Transverse colon (tissue), 4 donors: Measurements from ENCODE around the gene GPC1. TPM values are rescaled to one million over a fixed set of nuclear protein-coding genes. Genes with fewer than 3 reads are reported as not detected.

Experiments used
- DNase-seq: peaks from one replicate; pipeline ENCODE4 v3.0.0-alpha.2; 2019
- H3K27ac ChIP-seq, 4 donors: fragments of 200-600 bp; sonication (generic); 2 replicates each; pipeline ENCODE4 v1.5.1; 2016 to 2018; ENCODE audit warnings: inconsistent platforms in 4 of 4
- H3K27me3 ChIP-seq: fragments of 200-600 bp; sonication (generic); 2 replicates; pipeline ENCODE4 v1.5.1; 2017; ENCODE audit warnings: inconsistent platforms
- H3K36me3 ChIP-seq, 4 donors: fragments of 200-600 bp; sonication (generic); 2 replicates each; pipeline ENCODE4 v1.5.1; 2017 to 2019; ENCODE audit warnings: inconsistent platforms in 4 of 4
- H3K4me1 ChIP-seq, 4 donors: fragments of 200-600 bp; sonication (generic); 2 replicates each; pipeline ENCODE4 v1.5.1; 2017 to 2020; ENCODE audit warnings: inconsistent platforms in 4 of 4
- H3K4me3 ChIP-seq, 4 donors: fragments of 200-600 bp; sonication (generic); 1 replicate in 1 of 4; 2 replicates in 3 of 4; pipeline versions ENCODE4 v1.5.1 to v1.6.1; 2017 to 2019; ENCODE audit warnings: inconsistent platforms in 4 of 4
- H3K9me3 ChIP-seq, 2 donors: fragments of 200-600 bp; sonication (generic); 2 replicates each; pipeline ENCODE4 v1.5.1; 2017 to 2019; ENCODE audit warnings: inconsistent platforms in 2 of 2
- CTCF ChIP-seq, 5 experiments: fragments of 200-600 bp in 3 of 5; fragments of 450-650 bp in 2 of 5; sonication (generic) in 3 of 5; IDR thresholded peaks; 1 replicate in 2 of 5; 2 replicates in 3 of 5; pipeline ENCODE4 v1.5.1; 2016 to 2017; ENCODE audit warnings: antibody characterized with exemption in 5 of 5, inconsistent platforms in 3 of 5, mild to moderate bottlenecking in 2 of 5, moderate library complexity in 1 of 5
- EP300 ChIP-seq: sonication (generic); formaldehyde crosslinking; IDR thresholded peaks from one replicate; pipeline ENCODE4 v1.6.1; 2017; ENCODE audit warnings: antibody characterized with exemption, low read depth
- POLR2A ChIP-seq: fragments of 450-650 bp; IDR thresholded peaks from one replicate; pipeline ENCODE4 v1.6.1; 2016; ENCODE audit warnings: antibody characterized with exemption, mild to moderate bottlenecking, moderate library complexity
- POLR2AphosphoS5 ChIP-seq, 3 donors: sonication (generic); formaldehyde crosslinking; IDR thresholded peaks; one replicate each; pipeline ENCODE4 v1.6.1; 2016; ENCODE audit warnings: antibody characterized with exemption in 3 of 3
- WGBS, 2 donors: methylation state at CpG; one replicate each; pipeline ENCODE4 v1.1.5; 2018; ENCODE audit warnings: low coverage in 1 of 2; 5-methylcytosine and 5-hydroxymethylcytosine counted together
- in situ Hi-C, 4 donors: fragments of 200-750 bp; cut with MboI; loops; one replicate each; pipeline versions ENCODE4 v1.15.0 to v1.15.1; 2017; ENCODE audit warnings: low sequenced_read_pairs in 3 of 4, low pct_ligation_motif_present in 1 of 4, low pct_unique_long_range_greater_than_20kb in 1 of 4
- intact Hi-C: fragments of 100-400 bp; cut with DNase I; formaldehyde crosslinking; loops from one replicate; pipeline ENCODE4 v1.15.1; 2023; ENCODE audit warnings: low total_unique reads
- total RNA-seq, 4 donors: library from RNA; depleted of rRNA; stranded (reverse); fragments of >200 nt; gene quantifications; one replicate each; pipeline ENCODE4 v1.1.0, GENCODE V29; 2016

The GPC1 gene
- total RNA-seq, 4 donors from 2014 or later: 10.4 to 31.8 (median 18.0) TPM

- intact Hi-C loops: no loop called here
- Histone ChIP-seq H3K36me3 (no peaks in the 10 kb centered on the region), H3K4me3 (no peak overlapping the region), H3K27me3 (no peaks in the 10 kb centered on the region), H3K4me1 (no peaks in the 10 kb centered on the region), H3K27ac (no peak overlapping the region), H3K9me3 (no peaks in the 10 kb centered on the region)
- DNase-seq: no peak
- 62 to 100% methylated on average over 2 to 6 of the region's 6 CpGs for WGBS, 2 donors
- no peak for TF ChIP-seq CTCF (IDR thresholded peaks at IDR 0.05)
- no peak for TF ChIP-seq POLR2AphosphoS5 (IDR thresholded peaks at IDR 0.05)
- no peak for TF ChIP-seq EP300
- TF ChIP-seq POLR2A: no peak
- in situ Hi-C loops: loop anchor here in 1 of 4 donors (25.0 kb wide), 1 partner anchor 190 kb away; no protein-coding TSS in a partner anchor
These were observed 7.7 kb upstream of the GPC1 start for GRCh38 chr2:240427729-240428128.

GRCh38 chr2:240428245-240428644, 7.2 kb upstream of the GPC1 start:
- WGBS, 2 donors: 74 to 75% methylated on average over 5 of the region's 5 CpGs
- DNase-seq: no peak
- in situ Hi-C loops: loop anchor here in 1 of 4 donors (25.0 kb wide), 1 partner anchor 191 kb away; no protein-coding TSS in a partner anchor

GRCh38 chr2:240429341-240429871, 6.1 kb upstream of the GPC1 start:
- WGBS, 2 donors: 76% methylated on average over 10 of the region's 10 CpGs; no CpG with 5 or more reads in 1 of the 2 donors
- intact Hi-C loops: no loop called here
- no peak overlapping the region for H3K27ac ChIP-seq
- in situ Hi-C loops: loop anchor here in 1 of 4 donors (25.0 kb wide), 1 partner anchor 192 kb away; no protein-coding TSS in a partner anchor
- H3K36me3 ChIP-seq: no peaks in the 10 kb centered on the region
- TF ChIP-seq EP300 (no peak), POLR2A (no peak), CTCF (IDR thresholded peaks at IDR 0.05) (no peak), POLR2AphosphoS5 (IDR thresholded peaks at IDR 0.05) (no peak)
- H3K4me3 ChIP-seq: no peak overlapping the region
- H3K27me3 ChIP-seq: no peaks in the 10 kb centered on the region
- H3K4me1 ChIP-seq: peaks cover 0 to 7% (median 2%) of the 10 kb centered on the region in 4 donors
- no peaks in the 10 kb centered on the region for H3K9me3 ChIP-seq
- no peak for DNase-seq

More at GRCh38 chr2:240428245-240428644, 7.2 kb upstream of the GPC1 start:
- intact Hi-C loops: no loop called here
- H3K36me3 ChIP-seq: no peaks in the 10 kb centered on the region
- H3K27ac ChIP-seq: no peak overlapping the region
- TF ChIP-seq POLR2A (no peak), POLR2AphosphoS5 (IDR thresholded peaks at IDR 0.05) (no peak), CTCF (IDR thresholded peaks at IDR 0.05) (no peak), EP300 (no peak)
- H3K4me1 ChIP-seq: no peaks in the 10 kb centered on the region
- no peaks in the 10 kb centered on the region for H3K27me3 ChIP-seq
- no peak overlapping the region for H3K4me3 ChIP-seq
- H3K9me3 ChIP-seq: no peaks in the 10 kb centered on the region

- WGBS, 2 donors: 91% methylated on average over 14 of the region's 14 CpGs; no CpG with 5 or more reads in 1 of the 2 donors
- Histone ChIP-seq H3K9me3 (no peaks in the 10 kb centered on the region), H3K36me3 (no peaks in the 10 kb centered on the region), H3K27me3 (no peaks in the 10 kb centered on the region), H3K27ac (no peak overlapping the region), H3K4me3 (no peak overlapping the region), H3K4me1 (peaks cover 0 to 13% (median 7%) of the 10 kb centered on the region in 4 donors)
- intact Hi-C loops (no loop called here), in situ Hi-C loops (loop anchor here (10.0 to 25.0 kb wide), 3 partner anchors 193 to 205 kb away; no protein-coding TSS in a partner anchor)
- no peak for DNase-seq
- TF ChIP-seq POLR2A: no peak
- no peak for TF ChIP-seq EP300
- TF ChIP-seq CTCF (IDR thresholded peaks at IDR 0.05): no peak
- TF ChIP-seq POLR2AphosphoS5 (IDR thresholded peaks at IDR 0.05): no peak
These were observed 5.5 kb upstream of the GPC1 start for GRCh38 chr2:240429872-240430491.
